Lower leg skin (tissue), 3 donors: ENCODE measurements around the gene GNAL.

ENCODE experiments used
- POLR2A ChIP-seq, 2 donors: fragments of 450-650 bp; IDR thresholded peaks; one replicate each; pipeline ENCODE4 v1.6.1; 2016 to 2017; ENCODE audit warnings: antibody characterized with exemption in 2 of 2, mild to moderate bottlenecking in 1 of 2, moderate library complexity in 1 of 2
- TF ChIP-seq, protein P1 (sequence below), 3 donors: fragments of 450-650 bp; IDR thresholded peaks; one replicate each; pipeline ENCODE4 v1.5.1; 2016; ENCODE audit warnings: antibody characterized with exemption in 3 of 3, mild to moderate bottlenecking in 3 of 3, moderate library complexity in 2 of 3

DNA sequence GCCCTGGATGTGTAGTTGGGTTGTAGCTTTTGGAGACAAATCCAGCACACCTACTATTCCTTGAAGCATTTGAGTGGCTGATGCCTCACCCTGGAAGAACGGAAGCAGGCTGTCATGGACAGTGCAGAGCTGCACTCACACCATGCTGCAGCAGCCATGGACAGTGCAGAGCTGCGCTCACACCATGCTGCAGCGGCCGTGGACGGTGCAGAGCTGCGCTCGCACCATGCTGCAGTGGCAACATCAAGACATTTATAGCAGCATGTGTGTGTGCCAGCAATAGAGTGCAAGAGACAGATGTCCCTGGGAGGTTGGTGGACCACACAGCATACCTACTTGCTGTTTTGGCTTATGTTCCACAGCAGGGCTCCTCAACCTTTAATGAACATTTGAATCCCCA lies 30.6 kb downstream of the GNAL start:
- TF ChIP-seq, protein P1, sequence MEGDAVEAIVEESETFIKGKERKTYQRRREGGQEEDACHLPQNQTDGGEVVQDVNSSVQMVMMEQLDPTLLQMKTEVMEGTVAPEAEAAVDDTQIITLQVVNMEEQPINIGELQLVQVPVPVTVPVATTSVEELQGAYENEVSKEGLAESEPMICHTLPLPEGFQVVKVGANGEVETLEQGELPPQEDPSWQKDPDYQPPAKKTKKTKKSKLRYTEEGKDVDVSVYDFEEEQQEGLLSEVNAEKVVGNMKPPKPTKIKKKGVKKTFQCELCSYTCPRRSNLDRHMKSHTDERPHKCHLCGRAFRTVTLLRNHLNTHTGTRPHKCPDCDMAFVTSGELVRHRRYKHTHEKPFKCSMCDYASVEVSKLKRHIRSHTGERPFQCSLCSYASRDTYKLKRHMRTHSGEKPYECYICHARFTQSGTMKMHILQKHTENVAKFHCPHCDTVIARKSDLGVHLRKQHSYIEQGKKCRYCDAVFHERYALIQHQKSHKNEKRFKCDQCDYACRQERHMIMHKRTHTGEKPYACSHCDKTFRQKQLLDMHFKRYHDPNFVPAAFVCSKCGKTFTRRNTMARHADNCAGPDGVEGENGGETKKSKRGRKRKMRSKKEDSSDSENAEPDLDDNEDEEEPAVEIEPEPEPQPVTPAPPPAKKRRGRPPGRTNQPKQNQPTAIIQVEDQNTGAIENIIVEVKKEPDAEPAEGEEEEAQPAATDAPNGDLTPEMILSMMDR (IDR thresholded peaks at IDR 0.05), result no peak
- TF ChIP-seq POLR2A (IDR thresholded peaks at IDR 0.05), result no peak
